ENCODE results near the gene SLC35E4.
A peak's percentile ranks its signal among the peaks of the same experiment; 100 is the strongest.

SLC35E4 gene

GRCh38 chr22:30665266-30665665, 29.7 kb downstream of the SLC35E4 start:
- no peak for TF ChIP-seq CTCF (IDR thresholded peaks at IDR 0.05; ENCODE audit: low read length, missing control alignments)
- no peak for DNase-seq (ENCODE audit: low read depth)
- no peak overlapping the region for H3K4me3 ChIP-seq (replicated peaks; ENCODE audit: low read depth, low read length)

- no peak overlapping the region for H3K4me3 ChIP-seq (replicated peaks; ENCODE audit: low read depth, low read length)
- no peak for TF ChIP-seq CTCF (IDR thresholded peaks at IDR 0.05; ENCODE audit: low read length, missing control alignments)
- DNase-seq (ENCODE audit: low read depth) = no peak
Measured at GRCh38 chr22:30665786-30666185, 30.2 kb downstream of the SLC35E4 start.

- H3K4me3 ChIP-seq (replicated peaks; ENCODE audit: low read depth, low read length) = peak overlapping the region; percentile 89
- no peak for DNase-seq (ENCODE audit: low read depth)
- TF ChIP-seq CTCF (IDR thresholded peaks at IDR 0.05; ENCODE audit: low read length, missing control alignments) = no peak
Measured at GRCh38 chr22:30667107-30667493, 31.5 kb downstream of the SLC35E4 start.

GRCh38 chr22:30667494-30668385, 32.2 kb downstream of the SLC35E4 start, which contains the start of gene DUSP18:
Gene DUSP18 (minus strand): TSS chr22:30667875. CDS start chr22:30664003, 3,872 bp downstream.
- peak within 1 kb of the TSS; percentile 89 for H3K4me3 ChIP-seq (replicated peaks; ENCODE audit: low read depth, low read length)
- DNase-seq (ENCODE audit: low read depth) = peak; percentile 89
- peak; percentile 9 for TF ChIP-seq CTCF (IDR thresholded peaks at IDR 0.05; ENCODE audit: low read length, missing control alignments)

- peak overlapping the region; percentile 89 for H3K4me3 ChIP-seq (replicated peaks; ENCODE audit: low read depth, low read length)
- no peak for TF ChIP-seq CTCF (IDR thresholded peaks at IDR 0.05; ENCODE audit: low read length, missing control alignments)
- no peak for DNase-seq (ENCODE audit: low read depth)
Measured at GRCh38 chr22:30668386-30668710, 32.8 kb downstream of the SLC35E4 start.

- no peak for DNase-seq (ENCODE audit: low read depth)
- no peak overlapping the region for H3K4me3 ChIP-seq (replicated peaks; ENCODE audit: low read depth, low read length)
- no peak for TF ChIP-seq CTCF (IDR thresholded peaks at IDR 0.05; ENCODE audit: low read length, missing control alignments)
Measured at GRCh38 chr22:30671071-30671470, 35.5 kb downstream of the SLC35E4 start.

- TF ChIP-seq CTCF (IDR thresholded peaks at IDR 0.05; ENCODE audit: low read length, missing control alignments) = no peak
- H3K4me3 ChIP-seq (replicated peaks; ENCODE audit: low read depth, low read length) = no peak overlapping the region
- no peak for DNase-seq (ENCODE audit: low read depth)
Measured at GRCh38 chr22:30673136-30673535, 37.6 kb downstream of the SLC35E4 start.
